Measurements from ENCODE around the gene SNAI1. TPM values are rescaled to one million over a fixed set of nuclear protein-coding genes. Genes with fewer than 3 reads are reported as not detected.
"Not testable (repeated sequence)": the region's sequence is repeated elsewhere in the genome, so short reads cannot be mapped to it uniquely, and the experiment has no call there.

Gene SNAI1
- total and polyA plus RNA-seq, 2 experiments from 2014 or later: 7.6 to 13.4 TPM

DNA sequence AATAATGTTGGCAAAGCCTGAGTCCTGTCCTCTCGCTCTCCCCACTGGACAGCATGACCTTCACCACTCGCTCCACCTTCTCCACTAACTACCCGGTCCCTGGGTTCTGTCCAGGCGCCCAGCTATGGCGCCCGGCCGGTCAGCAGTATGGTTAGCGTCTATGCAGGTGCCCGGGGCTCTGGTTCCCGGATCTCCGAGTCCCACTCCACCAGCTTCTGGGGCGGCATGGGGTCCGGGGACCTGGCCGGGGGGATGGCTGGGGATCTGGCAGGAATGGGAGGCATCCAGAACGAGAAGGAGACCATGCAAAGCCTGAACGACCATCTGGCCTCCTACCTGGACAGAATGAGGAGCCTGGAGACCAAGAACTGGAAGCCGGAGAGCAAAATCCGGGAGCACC is 26.1 kb upstream of the SNAI1 start:
- Histone ChIP-seq H3K4me3 (no peak overlapping the region), H3K9ac (no peak overlapping the region), H3K27ac (no peak overlapping the region), H3K9me2 (ENCODE audit: insufficient read depth) (no peaks in the 10 kb centered on the region), H2AFZ (no peak overlapping the region), H3K4me2 (ENCODE audit: unreplicated experiment) (no peak overlapping the region), H3K9me3 (ENCODE audit: low read depth) (no peaks in the 10 kb centered on the region), H3F3A (ENCODE audit: insufficient read depth) (peaks cover 28% of the 10 kb centered on the region), H4K20me1 (ENCODE audit: insufficient read depth) (no peaks in the 10 kb centered on the region), H3K79me2 (ENCODE audit: insufficient read depth) (peaks cover 35% of the 10 kb centered on the region), H3K4me1 (ENCODE audit: insufficient read depth) (peaks cover 11% of the 10 kb centered on the region), H3K36me3 (ENCODE audit: low read depth) (peaks cover 21% of the 10 kb centered on the region), H3K27me3 (replicated peaks; ENCODE audit: insufficient read depth) (no peaks in the 10 kb centered on the region)
- TF ChIP-seq EZH2phosphoT487 (IDR thresholded peaks at IDR 0.05; ENCODE audit: insufficient read depth, low read depth) (no peak), EZH2 (IDR thresholded peaks at IDR 0.05; ENCODE audit: insufficient read depth, poor library complexity, severe bottlenecking) (no peak)
- 97 to 98% methylated on average over 12 to 18 of the region's 18 CpGs for WGBS, 2 experiments (ENCODE audit: low coverage in 1 of 2, low lambda C conversion rate in 2 of 2, missing lambda C conversion rate in 2 of 2)
- no peak for DNase-seq
- in situ Hi-C loops (cut with MboI): no loop called here

DNA sequence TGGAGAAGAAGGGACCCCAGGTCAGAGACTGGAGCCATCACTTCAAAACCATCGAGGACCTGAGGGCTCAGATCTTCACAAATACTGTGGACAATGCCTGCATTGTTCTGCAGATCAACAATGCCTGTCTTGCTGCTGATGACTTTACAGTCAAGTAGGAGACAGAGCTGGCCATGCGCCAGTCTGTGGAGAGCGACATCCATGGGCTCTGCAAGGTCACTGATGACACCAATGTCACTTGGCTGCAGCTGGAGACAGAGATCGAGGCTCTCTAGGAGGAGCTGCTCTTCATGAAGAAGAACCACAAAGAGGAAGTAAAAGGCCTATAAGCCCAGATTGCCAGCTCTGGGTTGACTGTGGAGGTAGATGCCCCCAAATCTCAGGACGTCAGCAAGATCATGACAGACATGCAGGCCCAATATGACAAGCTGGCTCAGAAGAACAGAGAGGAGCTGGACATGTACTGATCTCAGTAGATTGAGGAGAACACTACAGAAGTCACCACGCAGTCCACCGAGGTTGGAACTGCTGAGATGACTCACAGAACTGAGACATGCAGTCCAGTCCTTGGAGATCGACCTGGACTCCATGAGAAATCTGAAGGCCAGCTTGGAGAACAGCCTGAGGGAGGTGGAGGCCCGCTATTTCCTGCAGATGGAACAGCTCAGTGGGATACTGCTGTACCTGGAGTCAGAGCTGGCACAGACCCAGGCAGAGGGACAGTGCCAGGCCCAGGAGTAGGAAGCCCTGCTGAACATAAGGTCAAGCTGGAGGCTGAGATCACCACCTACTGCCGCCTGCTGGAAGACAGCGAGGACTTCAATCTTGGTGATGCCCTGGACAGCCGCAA is 25.5 kb upstream of the SNAI1 start:
- Histone ChIP-seq H3F3A (ENCODE audit: insufficient read depth) (peaks cover 22% of the 10 kb centered on the region), H3K36me3 (ENCODE audit: low read depth) (peaks cover 17% of the 10 kb centered on the region), H3K79me2 (ENCODE audit: insufficient read depth) (peaks cover 32% of the 10 kb centered on the region)
- 73 to 76% methylated on average over 12 of the region's 12 CpGs for WGBS, 2 experiments (ENCODE audit: low coverage in 1 of 2, low lambda C conversion rate in 2 of 2, missing lambda C conversion rate in 2 of 2)
- H4K20me1 ChIP-seq (ENCODE audit: insufficient read depth); H3K4me3 ChIP-seq; H3K4me2 ChIP-seq (ENCODE audit: unreplicated experiment); H3K9me3 ChIP-seq (ENCODE audit: low read depth); H3K9ac ChIP-seq; H3K9me2 ChIP-seq (ENCODE audit: insufficient read depth); H2AFZ ChIP-seq; H3K4me1 ChIP-seq (ENCODE audit: insufficient read depth); in situ Hi-C loops (cut with MboI); H3K27ac ChIP-seq; H3K27me3 ChIP-seq (replicated peaks; ENCODE audit: insufficient read depth): not testable (repeated sequence)
- DNase-seq: peak; percentile 61

- 0 out of 2 replicates have a peak, but pooled peaks cover 6% of the 10 kb centered on the region for H3F3A ChIP-seq (ENCODE audit: insufficient read depth)
- 71 to 74% methylated on average over 4 of the region's 4 CpGs for WGBS, 2 experiments (ENCODE audit: low coverage in 1 of 2, low lambda C conversion rate in 2 of 2, missing lambda C conversion rate in 2 of 2)
- no peak overlapping the region for H3K9ac ChIP-seq
- no peaks in the 10 kb centered on the region; the same call in 1 of the 2 replicates for H3K36me3 ChIP-seq (ENCODE audit: low read depth)
- H4K20me1 ChIP-seq (ENCODE audit: insufficient read depth): no peaks in the 10 kb centered on the region
- H3K9me2 ChIP-seq (ENCODE audit: insufficient read depth): no peaks in the 10 kb centered on the region
- H3K27me3 ChIP-seq (replicated peaks; ENCODE audit: insufficient read depth): no peaks in the 10 kb centered on the region
- DNase-seq: peak; percentile 61
- peaks cover 4% of the 10 kb centered on the region; the same call in 1 of the 2 replicates for H3K79me2 ChIP-seq (ENCODE audit: insufficient read depth)
- H3K4me2 ChIP-seq (ENCODE audit: unreplicated experiment): peak overlapping the region; percentile 9
- no peaks in the 10 kb centered on the region for H3K9me3 ChIP-seq (ENCODE audit: low read depth)
- H3K27ac ChIP-seq: peak overlapping the region; percentile 40
- H3K4me3 ChIP-seq: no peak overlapping the region
- TF ChIP-seq EZH2 (IDR thresholded peaks at IDR 0.05; ENCODE audit: insufficient read depth, poor library complexity, severe bottlenecking) (no peak), EZH2phosphoT487 (IDR thresholded peaks at IDR 0.05; ENCODE audit: insufficient read depth, low read depth) (no peak)
- H3K4me1 ChIP-seq (ENCODE audit: insufficient read depth): peaks cover 2% of the 10 kb centered on the region; the same call in 1 of the 2 replicates
- H2AFZ ChIP-seq: no peak overlapping the region
- in situ Hi-C loops (cut with MboI): no loop called here
Measured at GRCh38 chr20:49961413-49961812, 21.4 kb upstream of the SNAI1 start.

- TF ChIP-seq EZH2phosphoT487 (IDR thresholded peaks at IDR 0.05; ENCODE audit: insufficient read depth, low read depth) (no peak), EZH2 (IDR thresholded peaks at IDR 0.05; ENCODE audit: insufficient read depth, poor library complexity, severe bottlenecking) (no peak)
- peak; percentile 41 for DNase-seq
- H2AFZ ChIP-seq: no peak overlapping the region
- no peaks in the 10 kb centered on the region for H4K20me1 ChIP-seq (ENCODE audit: insufficient read depth)
- no peaks in the 10 kb centered on the region for H3K27me3 ChIP-seq (replicated peaks; ENCODE audit: insufficient read depth)
- no peaks in the 10 kb centered on the region for H3K9me3 ChIP-seq (ENCODE audit: low read depth)
- in situ Hi-C loops (cut with MboI): no loop called here
- H3K4me1 ChIP-seq (ENCODE audit: insufficient read depth): peaks cover 16% of the 10 kb centered on the region
- 80 to 83% methylated on average over 5 of the region's 5 CpGs for WGBS, 2 experiments (ENCODE audit: low coverage in 1 of 2, low lambda C conversion rate in 2 of 2, missing lambda C conversion rate in 2 of 2)
- no peaks in the 10 kb centered on the region for H3K9me2 ChIP-seq (ENCODE audit: insufficient read depth)
- H3K4me3 ChIP-seq: no peak overlapping the region
- no peak overlapping the region for H3K4me2 ChIP-seq (ENCODE audit: unreplicated experiment)
- H3K79me2 ChIP-seq (ENCODE audit: insufficient read depth): no peaks in the 10 kb centered on the region
- H3F3A ChIP-seq (ENCODE audit: insufficient read depth): peaks cover 20% of the 10 kb centered on the region
- no peak overlapping the region for H3K27ac ChIP-seq
- H3K36me3 ChIP-seq (ENCODE audit: low read depth): no peaks in the 10 kb centered on the region; the same call in 1 of the 2 replicates
- no peak overlapping the region for H3K9ac ChIP-seq
Measured at GRCh38 chr20:49964964-49965780, 17.6 kb upstream of the SNAI1 start.

Data from GM23248 (cell line).